PC-3 (cell line): Measurements from ENCODE around the gene RPS5.

Experiments used
- EZH2 ChIP-seq: fragments of 300-600 bp; sonication (generic); IDR thresholded peaks from one replicate; pipeline ENCODE4 v1.6.1; 2017; ENCODE audit warnings: antibody characterized with exemption, mild to moderate bottlenecking, low read length; ENCODE audit not compliant: unreplicated experiment
- TF ChIP-seq, protein P1 (sequence below): fragments of 300-600 bp; sonication (generic); conservative IDR thresholded peaks from 2 replicates; pipeline ENCODE4 v1.5.1; 2017; ENCODE audit warnings: antibody characterized with exemption, low read depth, mild to moderate bottlenecking, low read length

DNA sequence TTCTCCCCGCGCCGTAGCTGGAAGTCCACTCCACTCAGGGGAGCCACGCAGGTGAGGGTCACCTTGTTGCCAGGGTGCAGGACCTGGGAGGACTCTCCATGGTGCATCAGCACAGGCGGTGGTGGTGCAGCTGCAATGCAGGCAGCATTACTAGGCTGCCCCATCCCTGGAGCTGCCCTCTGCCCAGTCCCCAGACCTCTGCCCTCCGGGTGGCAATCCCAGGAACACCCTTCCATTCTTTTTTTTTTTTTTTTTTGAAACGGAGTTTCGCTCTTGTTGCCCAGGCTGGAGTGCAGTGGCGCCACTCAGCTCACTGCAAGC lies 35.6 kb upstream of the RPS5 start:
- TF ChIP-seq, protein P1, sequence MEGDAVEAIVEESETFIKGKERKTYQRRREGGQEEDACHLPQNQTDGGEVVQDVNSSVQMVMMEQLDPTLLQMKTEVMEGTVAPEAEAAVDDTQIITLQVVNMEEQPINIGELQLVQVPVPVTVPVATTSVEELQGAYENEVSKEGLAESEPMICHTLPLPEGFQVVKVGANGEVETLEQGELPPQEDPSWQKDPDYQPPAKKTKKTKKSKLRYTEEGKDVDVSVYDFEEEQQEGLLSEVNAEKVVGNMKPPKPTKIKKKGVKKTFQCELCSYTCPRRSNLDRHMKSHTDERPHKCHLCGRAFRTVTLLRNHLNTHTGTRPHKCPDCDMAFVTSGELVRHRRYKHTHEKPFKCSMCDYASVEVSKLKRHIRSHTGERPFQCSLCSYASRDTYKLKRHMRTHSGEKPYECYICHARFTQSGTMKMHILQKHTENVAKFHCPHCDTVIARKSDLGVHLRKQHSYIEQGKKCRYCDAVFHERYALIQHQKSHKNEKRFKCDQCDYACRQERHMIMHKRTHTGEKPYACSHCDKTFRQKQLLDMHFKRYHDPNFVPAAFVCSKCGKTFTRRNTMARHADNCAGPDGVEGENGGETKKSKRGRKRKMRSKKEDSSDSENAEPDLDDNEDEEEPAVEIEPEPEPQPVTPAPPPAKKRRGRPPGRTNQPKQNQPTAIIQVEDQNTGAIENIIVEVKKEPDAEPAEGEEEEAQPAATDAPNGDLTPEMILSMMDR = no peak
- no peak for TF ChIP-seq EZH2
